G401.6 (cell line): ENCODE results near the gene KIT.

Source experiments
- FAIRE-seq: peaks from 2 replicates; lab custom pipeline; 2012; peaks lifted over from hg19 to GRCh38; lab: Jason Lieb, UNC

KIT gene

DNA sequence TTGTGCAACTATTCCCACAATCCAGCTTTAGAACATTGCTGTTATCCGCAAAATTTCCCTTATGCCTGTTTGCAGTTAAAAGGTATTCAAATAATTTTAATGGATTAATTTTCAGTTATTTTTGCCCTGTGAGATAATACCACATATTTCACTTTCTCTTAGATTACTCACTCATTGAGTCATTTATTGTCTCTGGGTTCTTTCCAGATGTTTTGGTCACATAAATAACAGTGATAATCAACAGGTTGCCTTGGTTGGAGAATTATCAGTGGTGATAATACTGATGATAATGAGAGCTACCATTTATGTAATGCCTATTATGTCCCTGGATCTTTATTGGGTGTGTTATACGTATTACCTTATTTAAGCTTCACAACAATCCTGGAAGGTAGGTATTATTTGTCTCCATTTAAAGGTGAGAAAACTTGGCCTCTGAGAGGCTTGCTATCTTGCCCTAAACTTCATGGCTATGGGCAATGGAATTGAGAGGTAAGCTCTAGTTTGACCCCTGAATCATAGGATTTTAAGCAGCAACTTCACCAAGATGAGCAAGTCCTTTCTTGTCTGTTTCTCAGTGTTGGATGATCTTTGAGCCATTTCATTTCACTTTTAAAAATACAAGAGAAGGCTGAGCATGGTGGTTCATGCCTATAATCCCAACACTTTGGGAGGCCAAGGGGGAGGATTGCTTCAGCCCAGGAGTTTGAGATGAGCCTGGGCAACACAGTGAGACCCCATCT, 87.4 kb downstream of the KIT start:
- no peak for FAIRE-seq

DNA sequence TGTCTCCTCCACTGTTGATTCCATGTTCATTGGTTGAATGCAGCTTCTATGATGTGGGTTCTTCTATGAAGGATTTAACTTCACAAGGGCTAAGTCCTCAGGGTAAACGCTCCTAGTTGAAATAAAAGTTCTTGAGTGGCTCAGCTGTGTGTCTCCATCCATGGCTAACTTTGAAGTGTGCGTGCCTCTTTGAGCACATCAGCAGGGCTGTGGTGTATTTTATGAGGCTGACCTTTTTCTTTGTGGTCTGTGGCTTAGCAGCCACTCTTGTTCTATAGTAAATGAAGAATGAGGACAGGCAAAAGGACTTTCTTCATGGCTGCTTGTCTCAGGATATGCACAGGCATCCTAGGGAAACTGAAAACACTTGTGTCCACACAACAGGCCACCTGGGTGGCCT, 88.5 kb downstream of the KIT start:
- FAIRE-seq: no peak

DNA sequence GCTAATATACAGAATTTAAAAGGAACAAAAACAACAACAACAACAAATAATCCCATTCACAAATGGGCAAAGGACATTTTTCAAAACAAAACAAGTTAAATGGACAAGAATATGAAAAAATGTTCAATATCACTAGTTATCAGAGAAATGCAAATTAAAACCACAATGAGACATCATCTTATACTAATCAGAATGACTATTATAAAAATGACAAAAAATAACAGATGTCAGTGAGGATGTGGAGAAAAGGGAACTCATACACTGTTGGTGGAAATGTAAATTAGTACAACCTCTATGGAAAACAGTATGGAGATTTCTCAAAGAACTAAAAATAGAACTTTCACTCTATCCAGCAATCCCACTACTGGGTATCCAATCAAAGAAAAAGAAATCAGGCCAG, 92.6 kb downstream of the KIT start:
- no peak for FAIRE-seq

DNA sequence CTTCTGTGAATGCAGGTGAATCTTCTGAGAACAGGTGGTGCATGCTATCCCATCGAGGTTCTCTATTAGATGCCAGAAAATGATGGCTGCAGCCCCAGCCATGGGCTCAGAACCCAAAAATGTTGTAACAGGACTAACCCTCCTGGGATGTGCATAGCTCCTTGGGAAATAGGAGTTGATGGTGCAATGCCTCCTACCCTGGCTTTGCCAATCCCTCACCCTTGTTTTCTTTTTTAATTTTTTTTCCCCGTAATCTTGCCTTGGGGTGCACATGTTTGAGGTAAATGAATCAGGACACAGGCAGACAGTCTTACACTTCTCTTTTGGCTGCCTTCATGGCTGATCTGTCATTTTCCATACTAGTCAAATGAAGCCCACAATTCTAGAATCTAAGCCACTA, 96.6 kb downstream of the KIT start:
- no peak for FAIRE-seq

DNA sequence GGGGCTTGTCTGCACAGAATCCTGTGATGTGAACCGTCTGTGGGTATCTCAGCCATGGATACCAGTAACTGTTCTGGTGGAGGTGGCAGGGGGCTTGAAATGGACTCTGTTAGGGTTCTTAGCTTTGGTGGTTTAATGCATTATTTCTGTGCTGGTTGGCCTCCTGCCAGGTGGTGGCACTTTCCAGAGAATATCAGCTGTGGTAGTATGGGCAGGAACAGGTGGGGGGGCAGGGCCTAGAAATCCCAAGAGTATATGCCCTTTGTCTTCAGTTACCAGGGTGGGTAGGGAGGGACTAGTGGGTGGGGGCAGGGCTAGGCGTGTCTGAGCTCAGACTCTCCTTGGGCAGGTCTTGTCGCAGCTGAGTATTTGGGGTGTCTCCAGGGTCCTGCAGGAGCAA, 106.7 kb downstream of the KIT start:
- no peak for FAIRE-seq

DNA sequence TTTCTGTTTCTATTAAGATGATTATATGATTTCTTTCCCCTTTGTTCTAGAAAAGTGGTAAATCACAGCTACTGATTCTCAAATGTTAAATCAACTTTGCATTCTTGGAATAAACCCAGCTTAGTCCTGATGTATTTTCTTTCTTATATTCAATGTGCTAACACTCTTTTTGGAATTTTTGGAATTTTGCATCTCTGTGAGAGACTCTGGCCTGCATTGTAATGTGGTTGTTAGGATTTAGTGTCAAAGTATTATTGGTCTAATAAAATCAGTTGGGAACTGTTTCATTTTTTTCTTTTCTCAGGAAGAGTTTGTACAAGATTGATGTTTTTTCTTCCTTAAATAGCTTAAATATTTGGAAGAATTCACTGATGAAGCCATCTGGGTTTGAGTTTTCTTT, 109.6 kb downstream of the KIT start:
- no peak for FAIRE-seq

DNA sequence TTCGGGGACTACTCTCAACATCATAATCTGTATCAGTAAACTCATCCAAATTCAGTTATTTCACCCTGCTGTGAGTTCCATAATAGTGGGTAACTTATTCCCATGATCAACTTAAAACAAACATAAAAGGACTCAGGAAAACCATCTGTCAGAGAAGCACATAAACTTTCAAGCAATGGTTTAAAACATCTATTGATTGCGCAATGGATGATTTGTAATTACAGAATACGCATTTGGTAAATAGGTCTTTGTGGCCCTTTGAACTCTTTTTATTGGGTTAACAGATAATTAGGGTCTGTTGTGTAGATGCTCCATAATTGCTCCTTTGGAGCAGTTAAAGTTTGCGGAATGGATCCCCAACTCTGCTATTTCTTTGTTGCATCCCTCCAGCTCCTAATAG, 115.3 kb downstream of the KIT start:
- FAIRE-seq: no peak

DNA sequence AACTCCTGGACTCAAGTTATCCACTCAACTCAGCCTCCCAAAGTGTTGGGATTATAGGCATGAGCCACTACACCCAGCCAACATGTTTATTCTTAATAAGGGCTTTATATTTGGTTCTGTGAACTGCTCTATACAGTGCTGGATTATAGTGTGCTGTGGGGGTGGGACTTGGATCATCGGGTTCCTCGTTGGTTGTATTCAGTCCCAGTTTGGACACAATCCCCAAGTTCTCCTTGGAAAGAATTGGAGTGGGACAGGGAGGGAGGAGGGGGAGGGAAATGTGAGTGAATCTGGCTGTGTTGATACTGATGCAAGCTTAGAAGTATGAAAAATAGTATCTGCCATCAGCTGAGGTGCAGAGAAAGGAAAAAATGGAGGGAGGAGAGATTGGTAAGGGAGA, 121.3 kb downstream of the KIT start:
- FAIRE-seq: no peak

DNA sequence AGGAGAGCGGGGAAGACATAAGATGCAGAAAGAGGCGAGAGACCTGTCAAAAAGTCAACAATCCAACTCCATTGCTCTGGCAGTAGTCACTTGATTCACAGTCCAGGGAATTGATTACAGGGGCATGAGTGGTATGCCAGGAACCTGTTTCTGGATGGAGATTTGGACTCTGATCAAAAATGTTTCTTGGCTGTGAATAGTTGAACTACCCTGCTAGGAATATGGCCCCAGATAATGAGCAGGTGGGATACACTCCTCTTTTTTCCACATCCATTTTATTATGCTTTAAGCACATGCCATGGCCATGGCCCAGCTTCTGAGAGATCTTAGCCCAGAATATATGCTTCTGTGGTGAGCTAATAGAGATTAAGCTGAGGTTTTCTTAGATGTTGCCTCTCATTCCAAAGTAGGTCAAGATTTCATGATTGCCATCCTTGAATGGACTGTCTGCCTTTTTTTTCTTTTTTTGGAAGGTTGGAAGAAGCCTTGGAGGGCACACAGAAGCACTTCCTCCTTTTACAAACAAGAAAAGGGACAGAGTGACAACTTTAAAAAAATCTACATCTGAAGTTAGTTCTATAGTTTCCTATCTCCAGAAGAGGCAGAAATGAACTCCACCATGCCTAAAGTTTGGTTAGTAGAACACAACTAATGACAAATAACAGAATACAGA, 121.9 kb downstream of the KIT start:
- FAIRE-seq: no peak

DNA sequence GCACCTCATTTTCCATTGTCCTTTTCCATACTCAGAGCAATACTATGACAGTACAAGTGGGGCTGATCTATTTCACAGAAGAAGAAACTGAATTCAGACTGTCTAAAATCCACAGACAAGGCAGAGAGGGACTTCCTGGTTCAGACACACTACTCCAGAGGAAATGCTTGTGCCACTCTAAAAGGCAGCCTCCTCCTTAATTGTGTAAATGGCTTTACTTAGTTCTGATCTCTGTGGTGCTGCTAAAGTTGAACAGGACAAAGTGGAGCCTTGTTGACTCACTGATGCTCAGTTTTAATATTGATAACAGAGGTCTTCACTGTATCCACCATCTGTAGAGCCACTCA, 122.4 kb downstream of the KIT start:
- no peak for FAIRE-seq

DNA sequence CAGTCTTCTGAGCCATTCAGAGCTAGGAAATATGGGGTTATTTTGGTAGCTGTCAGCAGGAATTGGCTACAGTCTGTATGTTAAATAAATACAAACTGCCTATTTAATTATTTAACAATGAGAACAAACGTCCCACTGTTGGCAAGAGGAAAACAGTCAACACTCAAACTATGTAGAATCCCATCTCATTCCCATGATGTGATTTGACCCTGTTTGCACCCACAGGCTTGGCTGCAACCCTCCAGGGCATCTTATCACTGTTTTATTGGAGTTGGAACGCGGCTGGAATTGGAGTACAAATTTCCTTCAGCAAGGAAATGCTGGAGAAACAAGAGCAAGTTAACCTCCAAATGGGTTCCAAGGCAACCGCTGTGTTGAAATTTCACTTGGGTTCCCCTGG, 124.0 kb downstream of the KIT start:
- FAIRE-seq: no peak

DNA sequence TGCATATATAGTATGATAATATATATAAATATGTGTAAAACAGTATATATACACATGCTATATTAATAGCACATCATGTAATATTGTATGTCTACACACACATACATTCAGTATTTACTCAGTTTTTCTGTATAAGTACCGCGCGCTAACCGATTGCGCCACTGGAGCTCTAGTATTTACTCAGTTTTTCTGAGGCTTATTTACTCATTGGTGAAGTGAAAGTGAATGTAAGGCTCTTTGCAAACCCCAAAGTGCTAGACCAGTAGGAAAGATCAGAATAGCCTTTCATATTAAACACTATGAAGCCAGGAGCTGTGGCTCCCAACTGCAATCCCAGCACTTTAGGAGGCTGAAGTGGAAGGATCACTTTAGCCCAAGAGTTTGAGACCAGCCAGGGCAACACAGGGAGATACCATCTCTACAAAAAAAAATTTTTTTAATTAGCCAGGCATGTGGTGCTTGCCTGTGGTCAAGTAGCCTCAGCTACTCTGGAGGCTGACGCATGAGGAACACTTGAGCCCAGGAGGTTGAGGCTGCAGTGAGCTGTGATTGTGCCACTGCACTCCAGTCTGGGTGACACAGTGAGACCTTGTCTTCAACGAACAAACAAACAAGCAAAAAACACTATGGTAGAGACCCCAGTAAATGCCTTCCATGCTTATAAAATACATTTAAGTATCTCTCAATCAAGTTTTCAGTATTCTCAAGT, 125.8 kb downstream of the KIT start:
- no peak for FAIRE-seq

DNA sequence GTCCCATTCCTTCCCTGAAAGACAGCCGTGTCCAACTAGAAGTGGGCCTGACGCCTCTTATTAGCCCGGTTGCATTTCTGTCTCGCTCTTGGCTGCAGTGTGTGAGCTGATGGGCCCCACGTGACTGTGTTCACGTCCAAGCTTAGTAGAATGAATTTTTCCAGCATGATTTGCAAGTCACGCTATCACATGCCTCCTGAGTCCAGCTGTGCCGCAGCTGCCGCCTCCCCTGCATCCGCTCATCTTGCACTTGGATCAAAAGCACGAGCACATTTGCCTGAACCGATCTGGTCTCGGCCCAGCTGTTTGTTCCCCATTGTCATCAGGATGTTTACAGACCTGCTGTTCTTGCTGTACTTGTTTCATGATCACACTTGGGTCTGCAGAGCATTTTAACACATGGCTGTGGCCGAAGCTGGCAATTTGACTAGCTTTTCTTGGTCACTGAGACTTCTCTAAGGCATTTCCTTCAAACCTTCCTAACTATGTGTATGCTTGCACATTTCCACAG, 126.5 kb downstream of the KIT start:
- FAIRE-seq: no peak
